Measurements from ENCODE around the gene APOL6. TPM values are rescaled to one million over a fixed set of nuclear protein-coding genes. Genes with fewer than 3 reads are reported as not detected.

Gene APOL6
- total and polyA plus RNA-seq, 9 of the 15 experiments (the other 6 are each of a cell fraction or from before 2014, with no cell fraction given) = 0.29 to 1.2 (median 0.70) TPM

GRCh38 chr22:35645646-35646045 lies 2.6 kb upstream of the APOL6 start (continued):
- TF ChIP-seq E2F1 (CRISPR knock-in tag; IDR thresholded peaks at IDR 0.05) = no peak
- no peak for TF ChIP-seq ZNF165 (CRISPR knock-in tag; IDR thresholded peaks at IDR 0.05; ENCODE audit: borderline replicate concordance)
- TF ChIP-seq ZBTB8A (IDR thresholded peaks at IDR 0.05; ENCODE audit: partially characterized antibody) = no peak
- no peak for TF ChIP-seq SIN3A (IDR thresholded peaks at IDR 0.05; ENCODE audit: borderline replicate concordance in 2 of 2, control insufficient read depth in 1 of 2, low read depth in 2 of 2, low read length in 2 of 2)
- no peak for TF ChIP-seq KLF13 (tag; IDR thresholded peaks at IDR 0.05; ENCODE audit: borderline replicate concordance, low read depth)
- TF ChIP-seq CREM (IDR thresholded peaks at IDR 0.05; ENCODE audit: low read depth) = no peak
- no peak for TF ChIP-seq MIER1 (IDR thresholded peaks at IDR 0.05; ENCODE audit: low read depth)

GRCh38 chr22:35649026-35649553 lies 844 bp downstream of the APOL6 start:
- no TSS peak for BruUV-seq (replicated peaks)
- CTCF ChIA-PET (ENCODE audit: low intra/inter-chr PET ratio) = no interaction called here
- peak overlapping the region; percentile 97 for H2AFZ ChIP-seq (ENCODE audit: low read depth, low read length)
- TF ChIP-seq ZNF445 (CRISPR knock-in tag; IDR thresholded peaks at IDR 0.05; ENCODE audit: low read depth) (no peak), ILF3 (IDR thresholded peaks at IDR 0.05; ENCODE audit: borderline replicate concordance) (no peak), HINFP (tag; conservative IDR thresholded peaks at IDR 0.05; ENCODE audit: low read depth) (no peak), ZNF121 (CRISPR knock-in tag; conservative IDR thresholded peaks at IDR 0.05) (peak; percentile 66), L3MBTL2 (IDR thresholded peaks at IDR 0.05) (peak; percentile 7; the same call in 1 of the 2 replicates), ZNF347 (CRISPR knock-in tag; IDR thresholded peaks at IDR 0.05; ENCODE audit: low read depth) (no peak), ZNF175 (CRISPR knock-in tag; IDR thresholded peaks at IDR 0.05; ENCODE audit: low read depth) (no peak), ILK (tag; IDR thresholded peaks at IDR 0.05; ENCODE audit: borderline replicate concordance, low read depth) (no peak), MAX (CRISPR knock-in tag; IDR thresholded peaks at IDR 0.05) (no peak), TCF3 (CRISPR knock-in tag; IDR thresholded peaks at IDR 0.05) (no peak)

More at GRCh38 chr22:35649026-35649553, 844 bp downstream of the APOL6 start:
- Histone ChIP-seq H3K27me3 (ENCODE audit: control insufficient read depth in 2 of 2, insufficient read depth in 2 of 2, low read length in 2 of 2) (no peaks in the 10 kb centered on the region), H3K9ac (ENCODE audit: insufficient read depth in 1 of 2, low read depth in 2 of 2, low read length in 2 of 2) (peak overlapping the region in 1 of 2 experiments; percentile 76; a peak in 3 of 4 replicates), H3K4me1 (replicated peaks in 1 of 2; ENCODE audit: control insufficient read depth in 2 of 2, insufficient read depth in 2 of 2, low read length in 2 of 2) (peaks cover 0 to 2% of the 10 kb centered on the region in 2 experiments; a peak in 3 of 5 replicates), H3K4me2 (ENCODE audit: insufficient read depth, low read length) (peak overlapping the region; percentile 81), H4K20me1 (replicated peaks; ENCODE audit: control insufficient read depth, insufficient read depth, low read length) (no peaks in the 10 kb centered on the region), H3K36me3 (ENCODE audit: control insufficient read depth, insufficient read depth, low read length) (no peaks in the 10 kb centered on the region), H3K4me3 (peak overlapping the region; percentile 39; the same call in 1 of the 2 replicates), H3K79me2 (ENCODE audit: control insufficient read depth, insufficient read depth, low read length) (no peaks in the 10 kb centered on the region), H3K9me3 (replicated peaks; ENCODE audit: control insufficient read depth, insufficient read depth, low read depth, low read length) (no peaks in the 10 kb centered on the region), H3K27ac (ENCODE audit: extremely low read depth, low read depth, low read length) (no peak overlapping the region; the same call in 2 of the 3 replicates), H3K9me1 (ENCODE audit: control insufficient read depth, insufficient read depth, low read length) (no peaks in the 10 kb centered on the region)
- DNase-seq (ENCODE audit: extremely low read depth in 1 of 4, low spot score in 3 of 4) (no peak), ATAC-seq (peak; percentile 17; the same call in 2 of the 3 replicates), FAIRE-seq (no peak)
- POLR2A ChIA-PET = interaction anchor here (0.7 to 1.4 kb wide), 3 partner anchors 9 to 471 kb away, joined by 3 to 6 read pairs (median 4); no protein-coding TSS in a partner anchor
- intact Hi-C loops (cut with micrococcal nuclease) (no loop called here), in situ Hi-C loops (cut with MboI) (no loop called here)
- WGBS (ENCODE audit: insufficient coverage, low coverage, missing lambda C conversion rate) = 33% methylated on average over 5 of the region's 7 CpGs
